HepG2 (cell line): Measurements from ENCODE around the gene SLC22A5. TPM values are rescaled to one million over a fixed set of nuclear protein-coding genes. Genes with fewer than 3 reads are reported as not detected.

Source experiments
- ATAC-seq: fragments of 200-7000 bp; cut with Tn5 transposase; 3 replicates; pipeline ENCODE4 v1.9.1; 2020; ENCODE audit warnings: mild to moderate bottlenecking, moderate library complexity
- BruUV-seq: library from RNA; stranded (reverse); fragments of 400-500 nt; replicated peaks from 2 replicates; lab custom pipeline; 2021; lab: Mats Ljungman, UMichigan
- CTCF ChIA-PET: fragments of 300-600 bp; formaldehyde crosslinking; extraction: SDS; loops from one replicate; lab custom pipeline; 2021; ENCODE audit warnings: low total read pairs, inconsistent platforms, low intra/inter-chr PET ratio; lab: Yijun Ruan, JAX
- POLR2A ChIA-PET: fragments of 350-600 bp; sonication (Branson Sonifier 250); formaldehyde crosslinking; loops from one replicate; lab custom pipeline; 2020; ENCODE audit warnings: antibody characterized with exemption, inconsistent platforms; lab: Yijun Ruan, JAX
- DNase-seq: peaks from one replicate; pipeline ENCODE4 v3.0.0-alpha.2; 2015; ENCODE audit warnings: low spot score
- FAIRE-seq: peaks from 3 replicates; lab custom pipeline; 2011; peaks lifted over from hg19 to GRCh38; lab: Jason Lieb, UNC
- H2AFZ ChIP-seq: one replicate; pipeline ENCODE4 v1.6.1; 2011; ENCODE audit warnings: low read length, inconsistent platforms
- H3K27ac ChIP-seq: fragments of 300-600 bp; 3 replicates; pipeline ENCODE4 v1.8.0; 2011; ENCODE audit warnings: mixed run types, mild to moderate bottlenecking, mixed read lengths, low read length, inconsistent platforms; ENCODE audit not compliant: insufficient read depth; ENCODE audit errors: extremely low read length
- H3K27me3 ChIP-seq, 2 experiments: fragments of 200-600 bp in 1 of 2; 2 replicates in 1 of 2; 3 replicates in 1 of 2; pipeline versions ENCODE4 v1.6.0 to v1.8.0; 2011; ENCODE audit warnings: low read length in 2 of 2, mild to moderate bottlenecking in 2 of 2, moderate library complexity in 2 of 2, inconsistent platforms in 1 of 2; ENCODE audit not compliant: insufficient read depth in 2 of 2, control insufficient read depth in 1 of 2
- H3K36me3 ChIP-seq, 2 experiments: fragments of 200-600 bp in 1 of 2; replicated peaks in 1 of 2; 2 replicates in 1 of 2; 3 replicates in 1 of 2; pipeline versions ENCODE4 v1.5.1 to v1.8.0; 2011; ENCODE audit warnings: low read length in 2 of 2, inconsistent platforms in 1 of 2; ENCODE audit not compliant: insufficient read depth in 2 of 2, control insufficient read depth in 1 of 2
- H3K4me1 ChIP-seq: 2 replicates; pipeline ENCODE4 v1.5.1; 2012; ENCODE audit warnings: low read length, inconsistent platforms; ENCODE audit not compliant: insufficient read depth
- H3K4me2 ChIP-seq: 2 replicates; pipeline ENCODE4 v1.6.0; 2011; ENCODE audit warnings: low read depth, low read length, inconsistent platforms
- H3K4me3 ChIP-seq, 3 experiments: fragments of 200-600 bp in 1 of 3; sonication (generic), shearing (Covaris generic) in 1 of 3; replicated peaks in 1 of 3; 2 replicates each; pipeline ENCODE4 v1.5.1; 2011 to 2016; ENCODE audit warnings: low read length in 3 of 3, inconsistent platforms in 2 of 3, low read depth in 2 of 3, mild to moderate bottlenecking in 2 of 3, control low read depth in 1 of 3, mixed read lengths in 1 of 3; ENCODE audit not compliant: insufficient read depth in 1 of 3
- H3K79me2 ChIP-seq: one replicate; pipeline ENCODE4 v1.6.1; 2011; ENCODE audit warnings: low read length, inconsistent platforms; ENCODE audit not compliant: insufficient read depth
- H3K9ac ChIP-seq: 2 replicates; pipeline ENCODE4 v1.6.0; 2011; ENCODE audit warnings: mild to moderate bottlenecking, low read depth, low read length, inconsistent platforms; ENCODE audit not compliant: insufficient read depth
- H3K9me3 ChIP-seq: 2 replicates; pipeline ENCODE4 v1.5.1; 2012; ENCODE audit warnings: mild to moderate bottlenecking, low read length
- H4K20me1 ChIP-seq: 2 replicates; pipeline ENCODE4 v1.6.0; 2011; ENCODE audit warnings: inconsistent platforms, mild to moderate bottlenecking, low read length, moderate library complexity; ENCODE audit not compliant: insufficient read depth
- CHCHD3 ChIP-seq: sonication (generic); formaldehyde crosslinking; IDR thresholded peaks from 2 replicates; pipeline ENCODE4 v1.8.0; 2022; ENCODE audit warnings: mild to moderate bottlenecking, missing genetic modification reagents, moderate library complexity
- DNMT3B ChIP-seq: conservative IDR thresholded peaks from 2 replicates; pipeline ENCODE4 v1.6.1; 2016; ENCODE audit warnings: missing biosample characterization, control low read depth
- GFI1 ChIP-seq: sonication (generic); formaldehyde crosslinking; IDR thresholded peaks from 2 replicates; pipeline ENCODE4 v1.5.0; 2020; ENCODE audit warnings: missing genetic modification reagents, mild to moderate bottlenecking, borderline replicate concordance
- HDAC6 ChIP-seq: fragments of 200-600 bp; sonication (generic); IDR thresholded peaks from 2 replicates; pipeline ENCODE4 v1.7.0; 2017; ENCODE audit warnings: mild to moderate bottlenecking, antibody characterized with exemption, low read length, low read depth
- HNF4A ChIP-seq: sonication (generic); formaldehyde crosslinking; IDR thresholded peaks from 2 replicates; pipeline ENCODE4 v1.4.0; 2020; ENCODE audit warnings: missing genetic modification reagents
- HOXA7 ChIP-seq: sonication (generic); formaldehyde crosslinking; IDR thresholded peaks from 2 replicates; pipeline ENCODE4 v1.8.1; 2022; ENCODE audit warnings: mild to moderate bottlenecking, missing genetic modification reagents, moderate library complexity
- MIER2 ChIP-seq: IDR thresholded peaks from 2 replicates; pipeline ENCODE4 v1.6.1; 2016; ENCODE audit warnings: missing biosample characterization, missing genetic modification reagents
- NCOA2 ChIP-seq: sonication (generic); formaldehyde crosslinking; IDR thresholded peaks from 2 replicates; pipeline ENCODE4 v1.8.0; 2022; ENCODE audit warnings: inconsistent platforms
- RXRB ChIP-seq: IDR thresholded peaks from 2 replicates; pipeline ENCODE4 v1.6.1; 2016; ENCODE audit warnings: borderline replicate concordance, missing genetic modification reagents, missing compliant biosample characterization
- ZFP36L1 ChIP-seq: sonication (generic); formaldehyde crosslinking; IDR thresholded peaks from 2 replicates; pipeline ENCODE4 v1.8.0; 2022; ENCODE audit warnings: mild to moderate bottlenecking, missing genetic modification reagents, moderate library complexity
- ZGPAT ChIP-seq: IDR thresholded peaks from 2 replicates; pipeline ENCODE4 v1.6.1; 2016; ENCODE audit warnings: mild to moderate bottlenecking
- WGBS: methylation state at CpG from one replicate; pipeline ENCODE4 v1.1.6; 2017; ENCODE audit warnings: low lambda C conversion rate; 5-methylcytosine and 5-hydroxymethylcytosine counted together
- in situ Hi-C: cut with HindIII; loops from 2 replicates; pipeline ENCODE4 v1.10.0; 2017; ENCODE audit warnings: low pct_unique_long_range_greater_than_20kb; ENCODE audit not compliant: extremely low pct_ligation_motif_present
- intact Hi-C: fragments of 100-400 bp; cut with micrococcal nuclease; formaldehyde crosslinking; loops from one replicate; pipeline ENCODE4 v1.10.0; 2022; ENCODE audit not compliant: unreplicated experiment
- polyA plus RNA-seq, 8 experiments: library from polyadenylated mRNA; depleted of rRNA in 3 of 8; stranded (reverse) in 7 of 8; unstranded in 1 of 8; fragments of >200 nt; fragmentation: Illumina TruSeq in 4 of 8; extraction: Trizol in 4 of 8; gene quantifications; 2 replicates each; pipeline versions ENCODE4 v1.2.1 to v1.2.3, GENCODE V29; 2011 to 2016; ENCODE audit warnings: low read depth in 4 of 8, missing spikeins in 1 of 8, mixed read lengths in 1 of 8; ENCODE audit not compliant: insufficient read depth in 1 of 8
- total RNA-seq, 5 experiments: library from RNA; depleted of rRNA; stranded (reverse); fragments of >200 nt; fragmentation: Illumina TruSeq; extraction: Trizol; gene quantifications; 2 replicates each; pipeline ENCODE4 v1.2.3, GENCODE V29; 2016; ENCODE audit warnings: low read depth in 1 of 5
- TF ChIP-seq, protein P1 (sequence below): sonication (generic); formaldehyde crosslinking; IDR thresholded peaks from 2 replicates; pipeline ENCODE4 v1.9.0; 2021; ENCODE audit warnings: mild to moderate bottlenecking, missing genetic modification reagents
- TF ChIP-seq, protein P2 (sequence below): IDR thresholded peaks from 2 replicates; pipeline ENCODE4 v1.6.1; 2018; ENCODE audit warnings: missing genetic modification reagents
- TF ChIP-seq, protein P3 (sequence below), 2 experiments: fragments of 450-650 bp in 1 of 2; sonication (generic) in 1 of 2; formaldehyde crosslinking; IDR thresholded peaks; 2 replicates each; pipeline versions ENCODE4 v1.5.0 to v1.8.0; 2020 to 2022; ENCODE audit warnings: mild to moderate bottlenecking in 1 of 2, missing genetic modification reagents in 1 of 2

SLC22A5 gene
- total and polyA plus RNA-seq, 2 of the 13 experiments (the other 11 are each of a cell fraction or from before 2014, with no cell fraction given) = 7.1 to 15.1 TPM

DNA sequence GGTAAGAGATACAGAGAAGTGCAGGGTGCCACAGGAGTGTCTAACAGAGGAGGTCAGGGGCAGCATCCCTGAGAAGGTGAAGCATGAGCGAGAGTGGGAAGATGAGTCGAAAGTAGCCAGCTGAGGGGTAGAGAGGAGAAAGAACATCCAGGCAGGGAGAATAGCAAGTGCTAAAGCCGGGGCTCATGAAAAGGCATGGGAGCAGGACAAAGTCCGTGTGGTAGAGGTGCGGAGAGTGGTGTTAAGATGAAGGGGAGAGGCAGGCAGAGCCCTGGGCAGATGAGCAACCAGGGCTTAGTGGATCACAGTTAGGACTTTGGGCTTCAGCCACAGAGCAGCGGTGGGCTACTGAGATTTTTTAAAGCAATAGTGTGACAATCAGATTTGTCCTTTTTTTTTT lies 10.5 kb downstream of the SLC22A5 start (continued):
- TF ChIP-seq, protein P1, sequence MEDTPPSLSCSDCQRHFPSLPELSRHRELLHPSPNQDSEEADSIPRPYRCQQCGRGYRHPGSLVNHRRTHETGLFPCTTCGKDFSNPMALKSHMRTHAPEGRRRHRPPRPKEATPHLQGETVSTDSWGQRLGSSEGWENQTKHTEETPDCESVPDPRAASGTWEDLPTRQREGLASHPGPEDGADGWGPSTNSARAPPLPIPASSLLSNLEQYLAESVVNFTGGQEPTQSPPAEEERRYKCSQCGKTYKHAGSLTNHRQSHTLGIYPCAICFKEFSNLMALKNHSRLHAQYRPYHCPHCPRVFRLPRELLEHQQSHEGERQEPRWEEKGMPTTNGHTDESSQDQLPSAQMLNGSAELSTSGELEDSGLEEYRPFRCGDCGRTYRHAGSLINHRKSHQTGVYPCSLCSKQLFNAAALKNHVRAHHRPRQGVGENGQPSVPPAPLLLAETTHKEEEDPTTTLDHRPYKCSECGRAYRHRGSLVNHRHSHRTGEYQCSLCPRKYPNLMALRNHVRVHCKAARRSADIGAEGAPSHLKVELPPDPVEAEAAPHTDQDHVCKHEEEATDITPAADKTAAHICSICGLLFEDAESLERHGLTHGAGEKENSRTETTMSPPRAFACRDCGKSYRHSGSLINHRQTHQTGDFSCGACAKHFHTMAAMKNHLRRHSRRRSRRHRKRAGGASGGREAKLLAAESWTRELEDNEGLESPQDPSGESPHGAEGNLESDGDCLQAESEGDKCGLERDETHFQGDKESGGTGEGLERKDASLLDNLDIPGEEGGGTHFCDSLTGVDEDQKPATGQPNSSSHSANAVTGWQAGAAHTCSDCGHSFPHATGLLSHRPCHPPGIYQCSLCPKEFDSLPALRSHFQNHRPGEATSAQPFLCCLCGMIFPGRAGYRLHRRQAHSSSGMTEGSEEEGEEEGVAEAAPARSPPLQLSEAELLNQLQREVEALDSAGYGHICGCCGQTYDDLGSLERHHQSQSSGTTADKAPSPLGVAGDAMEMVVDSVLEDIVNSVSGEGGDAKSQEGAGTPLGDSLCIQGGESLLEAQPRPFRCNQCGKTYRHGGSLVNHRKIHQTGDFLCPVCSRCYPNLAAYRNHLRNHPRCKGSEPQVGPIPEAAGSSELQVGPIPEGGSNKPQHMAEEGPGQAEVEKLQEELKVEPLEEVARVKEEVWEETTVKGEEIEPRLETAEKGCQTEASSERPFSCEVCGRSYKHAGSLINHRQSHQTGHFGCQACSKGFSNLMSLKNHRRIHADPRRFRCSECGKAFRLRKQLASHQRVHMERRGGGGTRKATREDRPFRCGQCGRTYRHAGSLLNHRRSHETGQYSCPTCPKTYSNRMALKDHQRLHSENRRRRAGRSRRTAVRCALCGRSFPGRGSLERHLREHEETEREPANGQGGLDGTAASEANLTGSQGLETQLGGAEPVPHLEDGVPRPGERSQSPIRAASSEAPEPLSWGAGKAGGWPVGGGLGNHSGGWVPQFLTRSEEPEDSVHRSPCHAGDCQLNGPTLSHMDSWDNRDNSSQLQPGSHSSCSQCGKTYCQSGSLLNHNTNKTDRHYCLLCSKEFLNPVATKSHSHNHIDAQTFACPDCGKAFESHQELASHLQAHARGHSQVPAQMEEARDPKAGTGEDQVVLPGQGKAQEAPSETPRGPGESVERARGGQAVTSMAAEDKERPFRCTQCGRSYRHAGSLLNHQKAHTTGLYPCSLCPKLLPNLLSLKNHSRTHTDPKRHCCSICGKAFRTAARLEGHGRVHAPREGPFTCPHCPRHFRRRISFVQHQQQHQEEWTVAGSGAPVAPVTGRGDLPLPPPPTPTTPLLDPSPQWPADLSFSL (CRISPR knock-in tag) = no peak
- TF ChIP-seq GFI1 (CRISPR knock-in tag) (peak; percentile 40; the same call in 1 of the 2 replicates), HNF4A (CRISPR knock-in tag) (peak; percentile 65), HDAC6 (no peak), DNMT3B (no peak)
- TF ChIP-seq, all 625 proteins: peak for 4

DNA sequence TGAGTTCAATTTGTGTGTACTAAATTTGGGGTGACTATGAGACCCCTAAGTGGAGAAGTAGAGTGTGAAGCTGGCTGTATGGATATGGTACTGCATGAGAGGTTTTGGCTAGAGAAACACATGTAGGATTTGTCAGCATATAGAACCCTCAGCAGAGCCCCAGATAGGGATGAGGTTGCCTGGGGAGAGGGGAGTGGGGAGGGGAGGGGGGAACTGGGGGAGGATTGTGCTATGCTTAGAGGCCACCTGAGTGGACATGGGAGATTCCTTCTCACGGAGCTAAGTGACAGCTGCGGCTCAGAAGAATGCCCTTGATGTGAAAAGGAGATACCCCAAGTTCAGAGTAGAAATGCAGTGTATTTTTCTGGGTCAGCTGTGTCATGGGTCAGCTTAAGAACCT lies 11.2 kb downstream of the SLC22A5 start:
- FAIRE-seq = no peak
- no peak overlapping the region for H3K4me2 ChIP-seq
- POLR2A ChIA-PET = interaction anchor here (1.6 kb wide), 1 partner anchor 115 kb away, joined by 4 read pairs; no protein-coding TSS in a partner anchor
- no peak for TF ChIP-seq ZFP36L1
- no peak for TF ChIP-seq CHCHD3
- TF ChIP-seq MIER2 (CRISPR knock-in tag) = no peak
- TF ChIP-seq, protein P2, sequence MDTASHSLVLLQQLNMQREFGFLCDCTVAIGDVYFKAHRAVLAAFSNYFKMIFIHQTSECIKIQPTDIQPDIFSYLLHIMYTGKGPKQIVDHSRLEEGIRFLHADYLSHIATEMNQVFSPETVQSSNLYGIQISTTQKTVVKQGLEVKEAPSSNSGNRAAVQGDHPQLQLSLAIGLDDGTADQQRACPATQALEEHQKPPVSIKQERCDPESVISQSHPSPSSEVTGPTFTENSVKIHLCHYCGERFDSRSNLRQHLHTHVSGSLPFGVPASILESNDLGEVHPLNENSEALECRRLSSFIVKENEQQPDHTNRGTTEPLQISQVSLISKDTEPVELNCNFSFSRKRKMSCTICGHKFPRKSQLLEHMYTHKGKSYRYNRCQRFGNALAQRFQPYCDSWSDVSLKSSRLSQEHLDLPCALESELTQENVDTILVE (CRISPR knock-in tag) = no peak
- TF ChIP-seq NCOA2 (CRISPR knock-in tag) = no peak
- TF ChIP-seq ZGPAT = no peak
- TF ChIP-seq RXRB = no peak
- no peak for TF ChIP-seq HOXA7 (CRISPR knock-in tag)
- TF ChIP-seq, protein P3, sequence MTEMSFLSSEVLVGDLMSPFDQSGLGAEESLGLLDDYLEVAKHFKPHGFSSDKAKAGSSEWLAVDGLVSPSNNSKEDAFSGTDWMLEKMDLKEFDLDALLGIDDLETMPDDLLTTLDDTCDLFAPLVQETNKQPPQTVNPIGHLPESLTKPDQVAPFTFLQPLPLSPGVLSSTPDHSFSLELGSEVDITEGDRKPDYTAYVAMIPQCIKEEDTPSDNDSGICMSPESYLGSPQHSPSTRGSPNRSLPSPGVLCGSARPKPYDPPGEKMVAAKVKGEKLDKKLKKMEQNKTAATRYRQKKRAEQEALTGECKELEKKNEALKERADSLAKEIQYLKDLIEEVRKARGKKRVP (CRISPR knock-in tag; IDR thresholded peaks at IDR 0.05) = no peak

More for the DNA sequence above, 11.2 kb downstream of the SLC22A5 start:
- no peaks in the 10 kb centered on the region for H4K20me1 ChIP-seq
- peaks cover 30% of the 10 kb centered on the region for H3K4me1 ChIP-seq
- no peaks in the 10 kb centered on the region for H3K27me3 ChIP-seq
- no peaks in the 10 kb centered on the region for H3K9me3 ChIP-seq
- in situ Hi-C loops = loop anchor here (10.0 to 25.0 kb wide), 2 partner anchors 114 to 282 kb away; partner anchors contain the start of genes IL13, IL4 and IRF1
- no peak overlapping the region for H2AFZ ChIP-seq
- no TSS peak for BruUV-seq
- H3K27ac ChIP-seq = no peak overlapping the region
- 97% methylated on average over 2 of the region's 2 CpGs for WGBS
- CTCF ChIA-PET = no interaction called here
- no peak overlapping the region for H3K4me3 ChIP-seq
- no peak for ATAC-seq
- no peak overlapping the region for H3K9ac ChIP-seq
- DNase-seq = no peak
- peaks cover 2 to 15% of the 10 kb centered on the region in 2 experiments; a peak in 3 of 5 replicates for H3K36me3 ChIP-seq
- intact Hi-C loops = no loop called here
- no peaks in the 10 kb centered on the region for H3K79me2 ChIP-seq
